ENCODE data around the gene CD226.
"Not testable (repeated sequence)": the region's sequence is repeated elsewhere in the genome, so short reads cannot be mapped to it uniquely, and the experiment has no call there.

The CD226 gene

GRCh38 chr18:69956057-69956456 is 8.4 kb upstream of the CD226 start:
- DNase-seq, result no peak

- no peak for DNase-seq
Measured at GRCh38 chr18:69954719-69955480, 7.2 kb upstream of the CD226 start.

GRCh38 chr18:69953191-69953590 is 5.5 kb upstream of the CD226 start:
- DNase-seq, result no peak

GRCh38 chr18:69951182-69951581 is 3.5 kb upstream of the CD226 start:
- no peak for DNase-seq

GRCh38 chr18:69949538-69949936 is 1.9 kb upstream of the CD226 start:
- DNase-seq, result no peak

GRCh38 chr18:69948919-69949537 is 1.4 kb upstream of the CD226 start:
- no peak for DNase-seq

GRCh38 chr18:69948256-69948655 is 583 bp upstream of the CD226 start:
- DNase-seq, result no peak

- DNase-seq, result no peak
Measured at GRCh38 chr18:69946608-69947155, 991 bp downstream of the CD226 start.

GRCh38 chr18:69945220-69946114 is 2.2 kb downstream of the CD226 start:
- DNase-seq, result no peak

GRCh38 chr18:69944436-69944835 is 3.2 kb downstream of the CD226 start:
- no peak for DNase-seq

GRCh38 chr18:69943021-69943420 is 4.7 kb downstream of the CD226 start:
- DNase-seq, result no peak

GRCh38 chr18:69941183-69941582 is 6.5 kb downstream of the CD226 start:
- DNase-seq, result no peak

- DNase-seq, result not testable (repeated sequence)
Measured at GRCh38 chr18:69939812-69940211, 7.9 kb downstream of the CD226 start.

- DNase-seq, result no peak
Measured at GRCh38 chr18:69936191-69936558, 11.5 kb downstream of the CD226 start.

- no peak for DNase-seq
Measured at GRCh38 chr18:69935319-69936190, 12.1 kb downstream of the CD226 start.

GRCh38 chr18:69934601-69935265 is 12.9 kb downstream of the CD226 start:
- no peak for DNase-seq

GRCh38 chr18:69929041-69929774 is 18.5 kb downstream of the CD226 start:
- DNase-seq, result no peak

- no peak for DNase-seq
Measured at GRCh38 chr18:69916412-69916811, 31.3 kb downstream of the CD226 start.

- DNase-seq, result no peak
Measured at GRCh38 chr18:69908838-69909237, 38.8 kb downstream of the CD226 start.

GRCh38 chr18:69906765-69907164 is 40.9 kb downstream of the CD226 start:
- no peak for DNase-seq

- DNase-seq, result no peak
Measured at GRCh38 chr18:69900941-69901340, 46.7 kb downstream of the CD226 start.
